Stimulated activated CD4-positive, alpha-beta T cell treated with anti-CD3 and anti-CD28 coated beads, TNF-alpha, amount 100 ng/mL, for 4 hours (primary cell): ENCODE measurements around the gene ABLIM3.

ENCODE experiments used
- DNase-seq, 3 experiments: peaks; one replicate each; pipeline ENCODE4 v3.0.0-alpha.2; 2020; ENCODE audit warnings: low read depth in 3 of 3

The ABLIM3 gene

GRCh38 chr5:149282027-149282965 lies 141.0 kb downstream of the ABLIM3 start:
- DNase-seq = no peak

GRCh38 chr5:149282966-149283332 lies 141.7 kb downstream of the ABLIM3 start:
- no peak for DNase-seq

- DNase-seq = no peak
Observed at GRCh38 chr5:149283626-149284480, 142.6 kb downstream of the ABLIM3 start.

GRCh38 chr5:149284501-149284900 lies 143.2 kb downstream of the ABLIM3 start:
- no peak for DNase-seq

GRCh38 chr5:149285153-149285552 lies 143.9 kb downstream of the ABLIM3 start:
- DNase-seq = no peak

- no peak for DNase-seq
Observed at GRCh38 chr5:149288436-149288835, 147.1 kb downstream of the ABLIM3 start.

- DNase-seq = no peak
Observed at GRCh38 chr5:149289301-149289700, 148.0 kb downstream of the ABLIM3 start.

GRCh38 chr5:149294872-149295829 lies 153.9 kb downstream of the ABLIM3 start:
- DNase-seq = no peak

GRCh38 chr5:149297340-149298025 lies 156.2 kb downstream of the ABLIM3 start:
- no peak for DNase-seq

- DNase-seq = no peak
Observed at GRCh38 chr5:149298163-149298562, 156.9 kb downstream of the ABLIM3 start.

GRCh38 chr5:149298842-149299404 lies 157.6 kb downstream of the ABLIM3 start:
- no peak for DNase-seq

GRCh38 chr5:149299451-149300054 lies 158.3 kb downstream of the ABLIM3 start:
- no peak for DNase-seq

GRCh38 chr5:149300441-149300840 lies 159.1 kb downstream of the ABLIM3 start:
- no peak for DNase-seq

GRCh38 chr5:149301049-149301743 lies 159.9 kb downstream of the ABLIM3 start:
- no peak for DNase-seq

GRCh38 chr5:149301744-149302380 lies 160.6 kb downstream of the ABLIM3 start:
- DNase-seq = no peak

GRCh38 chr5:149302641-149303040 lies 161.3 kb downstream of the ABLIM3 start:
- DNase-seq = no peak

- DNase-seq = no peak
Observed at GRCh38 chr5:149303210-149303609, 161.9 kb downstream of the ABLIM3 start.

GRCh38 chr5:149304195-149305078 lies 163.1 kb downstream of the ABLIM3 start:
- no peak for DNase-seq
